Gastrocnemius medialis (tissue), 4 donors: ENCODE data around the gene TEF.

Experiments used
- CTCF ChIP-seq, 5 experiments: fragments of 450-650 bp in 3 of 5; fragments of 200-600 bp in 2 of 5; sonication (generic) in 2 of 5; IDR thresholded peaks in 4 of 5; conservative IDR thresholded peaks in 1 of 5; 1 replicate in 4 of 5; 2 replicates in 1 of 5; pipeline ENCODE4 v1.5.1; 2016 to 2019; ENCODE audit warnings: antibody characterized with exemption in 5 of 5, mild to moderate bottlenecking in 3 of 5, moderate library complexity in 3 of 5
- POLR2A ChIP-seq, 2 donors: fragments of 450-650 bp; IDR thresholded peaks; one replicate each; pipeline ENCODE4 v1.6.1; 2017; ENCODE audit warnings: antibody characterized with exemption in 2 of 2, mild to moderate bottlenecking in 2 of 2, moderate library complexity in 2 of 2

- TF ChIP-seq CTCF (IDR thresholded peaks at IDR 0.05 in 4 of 5, conservative IDR thresholded peaks at IDR 0.05 in 1 of 5) = no peak
- TF ChIP-seq POLR2A (IDR thresholded peaks at IDR 0.05) = no peak
Observed at GRCh38 chr22:41343300-41343699, 38.4 kb upstream of the TEF start.
